T-helper 1 cell (primary cell): Measurements from ENCODE around the gene DRD3.

Source experiments
- DNase-seq, 5 donors: peaks; one replicate each; pipeline ENCODE4 v3.0.0-alpha.2; 2012 to 2020

DRD3 gene

GRCh38 chr3:114115143-114115542, 63.7 kb downstream of the DRD3 start:
- DNase-seq: no peak

- no peak for DNase-seq
Measured at GRCh38 chr3:114114719-114115118, 64.1 kb downstream of the DRD3 start.

GRCh38 chr3:114112696-114113095, 66.2 kb downstream of the DRD3 start:
- DNase-seq: no peak

GRCh38 chr3:114111060-114111770, 67.6 kb downstream of the DRD3 start:
- DNase-seq: no peak

GRCh38 chr3:114110439-114110838, 68.4 kb downstream of the DRD3 start:
- no peak for DNase-seq

GRCh38 chr3:114108137-114108536, 70.7 kb downstream of the DRD3 start:
- no peak for DNase-seq

- no peak for DNase-seq
Measured at GRCh38 chr3:114104414-114104813, 74.4 kb downstream of the DRD3 start.

GRCh38 chr3:114103858-114104257, 75.0 kb downstream of the DRD3 start:
- DNase-seq: no peak

GRCh38 chr3:114103181-114103580, 75.7 kb downstream of the DRD3 start:
- DNase-seq: no peak

GRCh38 chr3:114101101-114101500, 77.8 kb downstream of the DRD3 start:
- DNase-seq: no peak

- DNase-seq: no peak
Measured at GRCh38 chr3:114095796-114096195, 83.1 kb downstream of the DRD3 start.

GRCh38 chr3:114093596-114093995, 85.3 kb downstream of the DRD3 start:
- no peak for DNase-seq

GRCh38 chr3:114093016-114093380, 85.9 kb downstream of the DRD3 start:
- DNase-seq: no peak

- DNase-seq: no peak
Measured at GRCh38 chr3:114092151-114093015, 86.5 kb downstream of the DRD3 start.

- no peak for DNase-seq
Measured at GRCh38 chr3:114089675-114090074, 89.2 kb downstream of the DRD3 start.

- DNase-seq: no peak
Measured at GRCh38 chr3:114086356-114086755, 92.5 kb downstream of the DRD3 start.

- DNase-seq: no peak
Measured at GRCh38 chr3:114083112-114083511, 95.7 kb downstream of the DRD3 start.

- DNase-seq: no peak
Measured at GRCh38 chr3:114081037-114081436, 97.8 kb downstream of the DRD3 start.

GRCh38 chr3:114080201-114080600, 98.7 kb downstream of the DRD3 start:
- no peak for DNase-seq

GRCh38 chr3:114079761-114080160, 99.1 kb downstream of the DRD3 start:
- DNase-seq: no peak

- no peak for DNase-seq
Measured at GRCh38 chr3:114078126-114078525, 100.7 kb downstream of the DRD3 start.
